Activated CD4-positive, alpha-beta T cell treated with anti-CD3 and anti-CD28 coated beads for 24 hours (primary cell): ENCODE results near the gene TAS2R7.
"Not testable (repeated sequence)": the region's sequence is repeated elsewhere in the genome, so short reads cannot be mapped to it uniquely, and the experiment has no call there.

ENCODE experiments used
- DNase-seq, 2 donors: peaks; one replicate each; pipeline ENCODE4 v3.0.0-alpha.2; 2020; ENCODE audit warnings: low read depth in 2 of 2

Gene TAS2R7

GRCh38 chr12:10802587-10802986, at the start of gene TAS2R7:
Gene TAS2R7, minus strand, starts transcription at chr12:10802627. Its CDS starts 57 bp downstream, at chr12:10802570.
- no peak for DNase-seq

GRCh38 chr12:10851243-10851858, 48.9 kb upstream of the TAS2R7 start:
- DNase-seq = no peak

GRCh38 chr12:10849425-10849878, 47.0 kb upstream of the TAS2R7 start, which contains the start of gene PRR4:
Gene PRR4, minus strand, starts transcription at chr12:10849475. Its CDS starts 38 bp downstream, at chr12:10849437.
- no peak for DNase-seq

- no peak for DNase-seq
Observed at GRCh38 chr12:10847744-10848143, 45.3 kb upstream of the TAS2R7 start.

GRCh38 chr12:10842862-10843261, 40.4 kb upstream of the TAS2R7 start:
- DNase-seq = no peak

GRCh38 chr12:10838461-10838860, 36.0 kb upstream of the TAS2R7 start:
- no peak for DNase-seq

- no peak for DNase-seq
Observed at GRCh38 chr12:10829994-10830393, 27.6 kb upstream of the TAS2R7 start.

GRCh38 chr12:10826258-10826657, 23.8 kb upstream of the TAS2R7 start, which contains the start of gene TAS2R10:
Gene TAS2R10, minus strand, starts transcription at chr12:10826358. Its CDS starts 89 bp downstream, at chr12:10826269.
- no peak for DNase-seq

- no peak for DNase-seq
Observed at GRCh38 chr12:10824957-10825356, 22.5 kb upstream of the TAS2R7 start.

- no peak for DNase-seq
Observed at GRCh38 chr12:10811883-10812536, 9.6 kb upstream of the TAS2R7 start.

GRCh38 chr12:10810068-10810467, 7.6 kb upstream of the TAS2R7 start, which contains the start of gene TAS2R9:
Gene TAS2R9, minus strand, starts transcription at chr12:10810168. Its CDS starts 93 bp downstream, at chr12:10810075.
- DNase-seq = no peak

GRCh38 chr12:10807186-10807585, 4.8 kb upstream of the TAS2R7 start, which contains the start of gene TAS2R8:
Gene TAS2R8, minus strand, starts transcription at chr12:10807286. Its CDS starts 306 bp downstream, at chr12:10806980.
- DNase-seq = no peak

GRCh38 chr12:10801741-10802140, 686 bp downstream of the TAS2R7 start:
- DNase-seq = no peak

GRCh38 chr12:10794222-10794621, 8.2 kb downstream of the TAS2R7 start:
- DNase-seq = no peak

- not testable (repeated sequence) for DNase-seq
Observed at GRCh38 chr12:10791769-10792168, 10.7 kb downstream of the TAS2R7 start.

GRCh38 chr12:10783252-10783651, 19.2 kb downstream of the TAS2R7 start:
- no peak for DNase-seq

- DNase-seq = no peak
Observed at GRCh38 chr12:10779103-10779502, 23.3 kb downstream of the TAS2R7 start.

GRCh38 chr12:10771132-10771733, 31.2 kb downstream of the TAS2R7 start:
- DNase-seq = no peak

GRCh38 chr12:10759657-10760056, 42.8 kb downstream of the TAS2R7 start:
- no peak for DNase-seq

GRCh38 chr12:10756194-10756593, 46.2 kb downstream of the TAS2R7 start:
- no peak for DNase-seq

- no peak for DNase-seq
Observed at GRCh38 chr12:10753059-10753458, 49.4 kb downstream of the TAS2R7 start.
